Epithelial cell of proximal tubule (primary cell): Measurements from ENCODE around the gene SGMS1. TPM values are rescaled to one million over a fixed set of nuclear protein-coding genes. Genes with fewer than 3 reads are reported as not detected.
"Not testable (repeated sequence)": the region's sequence is repeated elsewhere in the genome, so short reads cannot be mapped to it uniquely, and the experiment has no call there.

Experiments used
- DNase-seq: peaks from one replicate; pipeline ENCODE4 v3.0.0-alpha.2; 2011; ENCODE audit warnings: low read depth
- H3K4me3 ChIP-seq: 2 replicates; pipeline ENCODE4 v1.5.1; 2011; ENCODE audit warnings: low read depth, mild to moderate bottlenecking, low read length
- total RNA-seq: library from RNA; depleted of rRNA; stranded (reverse); fragments of >200 nt; gene quantifications from 2 replicates; pipeline ENCODE4 v1.2.3, GENCODE V29; 2015
- TF ChIP-seq, protein P1 (sequence below): conservative IDR thresholded peaks from 2 replicates; pipeline ENCODE4 v1.5.1; 2012; ENCODE audit warnings: low read depth, mild to moderate bottlenecking, low read length

The SGMS1 gene
- total RNA-seq, 1 donor from 2014 or later: 25.2 TPM

DNA sequence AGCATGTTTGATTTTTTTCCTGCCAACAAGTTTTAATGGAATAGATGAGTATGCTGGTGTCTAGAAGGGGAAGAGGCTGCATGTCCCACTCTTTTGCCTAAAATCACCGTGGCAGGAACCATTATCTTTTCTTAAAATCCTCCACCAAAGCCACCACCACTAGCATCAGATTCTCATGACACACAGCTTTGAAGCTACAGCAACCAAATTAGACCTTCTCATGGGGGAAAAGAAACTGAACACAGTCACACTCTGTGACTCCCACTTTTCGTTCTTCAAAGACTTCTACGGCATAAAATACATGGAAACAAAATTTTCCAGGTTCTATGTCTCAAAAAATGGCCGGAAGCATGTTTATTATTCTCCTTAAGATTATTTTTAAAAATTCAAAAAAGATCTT, 81.8 kb downstream of the SGMS1 start:
- no peak for DNase-seq
- TF ChIP-seq, protein P1, sequence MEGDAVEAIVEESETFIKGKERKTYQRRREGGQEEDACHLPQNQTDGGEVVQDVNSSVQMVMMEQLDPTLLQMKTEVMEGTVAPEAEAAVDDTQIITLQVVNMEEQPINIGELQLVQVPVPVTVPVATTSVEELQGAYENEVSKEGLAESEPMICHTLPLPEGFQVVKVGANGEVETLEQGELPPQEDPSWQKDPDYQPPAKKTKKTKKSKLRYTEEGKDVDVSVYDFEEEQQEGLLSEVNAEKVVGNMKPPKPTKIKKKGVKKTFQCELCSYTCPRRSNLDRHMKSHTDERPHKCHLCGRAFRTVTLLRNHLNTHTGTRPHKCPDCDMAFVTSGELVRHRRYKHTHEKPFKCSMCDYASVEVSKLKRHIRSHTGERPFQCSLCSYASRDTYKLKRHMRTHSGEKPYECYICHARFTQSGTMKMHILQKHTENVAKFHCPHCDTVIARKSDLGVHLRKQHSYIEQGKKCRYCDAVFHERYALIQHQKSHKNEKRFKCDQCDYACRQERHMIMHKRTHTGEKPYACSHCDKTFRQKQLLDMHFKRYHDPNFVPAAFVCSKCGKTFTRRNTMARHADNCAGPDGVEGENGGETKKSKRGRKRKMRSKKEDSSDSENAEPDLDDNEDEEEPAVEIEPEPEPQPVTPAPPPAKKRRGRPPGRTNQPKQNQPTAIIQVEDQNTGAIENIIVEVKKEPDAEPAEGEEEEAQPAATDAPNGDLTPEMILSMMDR: no peak

DNA sequence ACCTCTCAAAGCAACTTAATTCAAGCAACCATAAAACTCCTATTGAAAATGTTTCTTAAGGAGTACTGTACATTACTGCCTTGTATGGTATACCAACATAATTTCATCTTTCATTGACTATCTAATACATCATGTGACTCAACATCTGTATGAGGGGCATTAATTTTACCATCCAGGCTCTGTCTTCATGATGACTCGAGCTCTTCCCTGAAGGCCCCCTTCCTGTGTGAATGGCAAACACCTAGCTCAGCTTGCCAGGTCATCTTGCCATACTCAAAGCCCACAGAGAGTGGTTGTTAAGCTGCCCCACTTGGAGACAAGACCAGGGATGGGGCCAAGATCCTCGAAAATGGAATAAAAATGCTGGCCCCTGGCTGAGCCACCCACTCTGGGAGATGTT, 82.4 kb downstream of the SGMS1 start:
- H3K4me3 ChIP-seq: no peak overlapping the region
- no peak for DNase-seq
- TF ChIP-seq, protein P1: no peak

More for the DNA sequence above, 81.8 kb downstream of the SGMS1 start:
- no peak overlapping the region for H3K4me3 ChIP-seq

DNA sequence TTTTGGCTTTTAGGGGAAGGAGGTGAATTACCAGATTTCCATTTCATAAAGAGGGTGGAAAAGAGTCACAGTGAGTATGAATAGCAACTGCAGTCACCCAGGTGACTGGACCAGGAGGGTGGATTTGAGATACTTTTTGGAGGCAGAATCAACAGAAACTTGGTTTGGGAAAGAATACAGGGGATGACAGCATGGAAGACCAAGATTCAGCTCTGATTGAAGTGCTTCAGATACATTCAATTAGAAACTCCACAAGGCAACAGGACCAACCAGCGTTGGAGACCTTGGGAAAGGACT, 83.0 kb downstream of the SGMS1 start:
- DNase-seq: no peak
- TF ChIP-seq, protein P1: no peak
- no peak overlapping the region for H3K4me3 ChIP-seq

DNA sequence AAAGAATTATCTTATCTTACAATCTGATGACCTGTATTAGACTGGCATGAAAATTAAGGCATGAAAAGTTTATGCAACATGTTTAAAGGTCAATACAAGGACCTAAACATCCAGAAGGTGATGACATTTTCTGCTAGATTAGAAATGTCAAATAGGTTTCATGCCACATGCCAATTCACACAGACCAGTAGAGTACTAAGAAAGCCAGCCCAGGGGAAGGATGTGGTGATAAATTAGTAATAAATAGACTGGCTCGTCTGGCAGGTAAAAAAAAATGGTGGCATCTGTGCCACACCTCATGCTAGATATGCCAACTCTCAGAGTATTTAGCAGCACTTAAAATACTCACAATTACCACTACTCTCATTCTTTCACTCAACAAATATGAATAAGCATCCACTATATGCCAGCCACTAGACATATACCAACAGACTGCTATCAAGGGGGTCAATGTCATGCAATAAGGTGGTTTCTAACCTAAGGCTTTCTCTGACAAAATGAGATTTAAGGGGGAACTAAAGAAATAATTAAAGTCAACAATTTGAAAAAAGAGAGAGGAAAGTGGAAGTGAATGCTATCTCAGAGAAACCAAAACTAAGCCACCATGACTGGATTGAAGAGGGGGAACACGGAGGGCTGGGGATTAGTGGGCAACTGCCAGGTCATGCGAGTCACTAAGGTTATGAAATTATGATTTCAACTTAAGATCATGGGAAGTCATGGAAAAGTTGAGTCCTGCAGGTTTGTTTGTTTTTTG, 83.5 kb downstream of the SGMS1 start:
- TF ChIP-seq, protein P1: no peak
- no peak overlapping the region for H3K4me3 ChIP-seq
- DNase-seq: no peak

DNA sequence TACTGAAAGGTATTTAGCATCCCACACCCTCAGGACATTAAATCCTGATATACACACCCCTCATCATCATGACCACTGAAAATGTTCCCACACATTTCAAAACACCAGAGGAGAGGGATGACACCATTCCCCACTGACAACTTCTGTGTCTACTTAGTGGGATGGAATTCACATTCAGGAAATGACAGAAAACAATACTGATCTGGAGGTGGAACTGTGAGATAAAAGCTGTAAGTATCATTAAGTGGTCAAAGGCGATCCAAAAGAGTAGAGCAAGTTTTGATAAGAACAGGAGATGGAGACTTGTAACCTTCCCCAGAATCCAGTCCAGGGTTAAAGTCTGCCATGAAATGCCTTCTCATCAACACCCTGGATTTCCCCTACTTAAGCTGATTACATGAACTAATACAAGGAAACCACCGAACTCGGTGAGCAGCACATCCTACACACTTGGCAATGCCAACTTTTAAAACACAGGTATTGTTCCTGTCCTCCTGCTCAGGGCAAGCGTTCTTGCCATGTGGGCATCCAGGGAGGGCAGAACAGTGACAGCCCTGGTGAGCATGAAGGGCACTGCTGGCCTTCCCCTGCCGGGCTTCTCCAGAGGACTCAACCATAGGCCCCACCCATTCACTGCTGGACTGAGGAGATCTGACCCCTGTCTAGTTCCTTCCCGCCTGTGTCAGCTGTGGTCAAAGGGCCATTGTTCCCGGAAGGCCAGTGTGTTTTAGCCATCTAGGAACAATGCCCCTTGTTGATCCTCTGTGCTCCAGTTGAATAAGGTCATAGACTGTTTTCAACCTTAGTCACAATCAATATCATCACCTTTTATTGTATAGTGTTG, 85.0 kb downstream of the SGMS1 start:
- TF ChIP-seq, protein P1: no peak
- H3K4me3 ChIP-seq: no peak overlapping the region
- DNase-seq: peak; percentile 40

DNA sequence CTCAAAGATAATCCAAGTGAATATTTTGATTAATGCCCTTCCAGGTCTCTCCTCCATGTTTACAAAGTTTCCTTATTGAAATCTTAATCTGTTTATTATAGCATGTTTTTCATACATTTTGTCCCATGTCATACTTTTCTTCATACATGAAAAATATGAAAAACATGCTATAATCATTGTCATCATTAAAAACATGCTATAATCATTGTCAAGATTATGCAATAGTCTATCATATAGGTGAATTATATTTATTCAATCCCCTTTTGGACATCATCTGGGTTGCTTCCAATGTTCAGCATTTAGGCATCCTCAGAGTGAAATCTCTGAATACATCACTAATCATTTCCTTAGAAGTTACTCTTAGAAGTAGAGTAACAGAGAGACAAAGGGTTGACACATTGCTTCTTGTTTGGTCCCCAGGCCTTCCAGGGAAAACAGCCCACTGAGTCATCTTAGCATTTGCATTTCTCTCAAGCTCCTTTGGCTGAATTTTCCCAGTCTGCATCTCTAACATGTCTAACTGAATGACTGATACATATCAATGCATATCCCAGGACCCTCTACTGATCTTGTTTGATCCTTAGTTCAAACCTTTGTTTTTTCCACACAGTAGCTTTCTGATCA, 87.0 kb downstream of the SGMS1 start:
- peak; percentile 42 for DNase-seq
- no peak overlapping the region for H3K4me3 ChIP-seq
- TF ChIP-seq, protein P1: no peak

DNA sequence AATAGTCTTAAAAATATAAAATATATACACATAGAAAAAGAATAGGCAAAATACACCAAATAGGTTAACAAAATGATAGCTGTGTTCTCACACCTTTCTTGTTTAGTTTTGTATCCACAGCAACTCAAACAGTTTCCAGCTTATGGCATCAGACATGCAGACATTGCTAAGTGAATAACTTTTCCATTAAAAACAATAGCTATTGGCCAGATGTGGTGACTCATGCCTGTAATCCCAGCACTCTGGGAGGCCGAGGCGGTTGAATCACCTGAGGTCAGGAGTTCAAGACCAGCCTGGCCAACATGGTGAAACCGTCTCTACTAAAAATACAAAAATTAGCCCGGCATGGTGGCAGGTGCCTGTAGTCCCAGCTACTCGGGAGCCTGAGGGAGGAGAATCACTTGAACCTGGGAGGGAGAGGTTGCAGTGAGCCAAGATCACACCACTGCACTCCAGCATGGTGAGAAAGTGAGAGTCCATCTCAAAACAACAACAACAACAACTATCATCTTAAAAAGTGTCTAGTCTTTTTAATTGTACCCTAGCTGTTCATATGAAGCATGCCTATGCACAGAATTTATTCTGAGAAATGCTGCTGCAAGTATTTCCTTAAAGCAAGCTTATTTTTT, 88.9 kb downstream of the SGMS1 start:
- not testable (repeated sequence) for H3K4me3 ChIP-seq
- DNase-seq: peak; percentile 83
